IMR-90 (cell line): ENCODE data around the gene TENM4. TPM values are rescaled to one million over a fixed set of nuclear protein-coding genes. Genes with fewer than 3 reads are reported as not detected.

Experiments used
- ATAC-seq: fragments of 200-7000 bp; cut with Tn5 transposase; 2 replicates; pipeline ENCODE4 v1.9.1; 2020; ENCODE audit warnings: low read depth, mild to moderate bottlenecking, moderate library complexity
- BruUV-seq: library from RNA; stranded (reverse); fragments of 400-500 nt; replicated peaks from 2 replicates; lab custom pipeline; 2021; lab: Mats Ljungman, UMichigan
- CTCF ChIA-PET: fragments of 300-600 bp; formaldehyde crosslinking; extraction: SDS; loops from one replicate; lab custom pipeline; 2021; ENCODE audit warnings: antibody characterized with exemption; lab: Yijun Ruan, JAX
- POLR2A ChIA-PET: fragments of 300-600 bp; sonication (Branson Sonifier 250); formaldehyde crosslinking; loops from one replicate; lab custom pipeline; 2022; ENCODE audit warnings: antibody characterized with exemption; ENCODE audit not compliant: unreplicated experiment; lab: Charles Lee
- DNase-seq: peaks from one replicate; pipeline ENCODE4 v3.0.0; 2013
- H2AFZ ChIP-seq: replicated peaks from 2 replicates; pipeline ENCODE3; 2013; ENCODE audit warnings: low read length, mild to moderate bottlenecking; ENCODE audit not compliant: poor library complexity
- H2AK5ac ChIP-seq: 2 replicates; pipeline ENCODE4 v1.6.1; 2013; ENCODE audit warnings: low read depth, low read length, inconsistent platforms
- H2AK9ac ChIP-seq: replicated peaks from 2 replicates; pipeline ENCODE3; 2013; ENCODE audit warnings: mild to moderate bottlenecking, low read depth, low read length, moderate library complexity; ENCODE audit not compliant: poor library complexity
- H2BK120ac ChIP-seq: 2 replicates; pipeline ENCODE4 v1.6.1; 2013; ENCODE audit warnings: low read depth, low read length, inconsistent platforms
- H2BK15ac ChIP-seq: 3 replicates; pipeline ENCODE4 v1.6.1; 2013; ENCODE audit warnings: low read depth, low read length, inconsistent platforms
- H2BK20ac ChIP-seq: 2 replicates; pipeline ENCODE4 v1.6.1; 2013; ENCODE audit warnings: low read depth, mild to moderate bottlenecking, inconsistent platforms, low read length, moderate library complexity
- H2BK5ac ChIP-seq: 2 replicates; pipeline ENCODE4 v1.6.1; 2013; ENCODE audit warnings: mild to moderate bottlenecking, low read depth, low read length, inconsistent platforms; ENCODE audit not compliant: poor library complexity, severe bottlenecking
- H3K14ac ChIP-seq: replicated peaks from 2 replicates; pipeline ENCODE4 v1.6.1; 2013; ENCODE audit warnings: low read depth, low read length, inconsistent platforms
- H3K18ac ChIP-seq: 2 replicates; pipeline ENCODE4 v1.6.1; 2013; ENCODE audit warnings: low read depth, low read length, control low read depth
- H3K23ac ChIP-seq: 2 replicates; pipeline ENCODE4 v1.6.1; 2013; ENCODE audit warnings: low read depth, low read length, inconsistent platforms
- H3K27ac ChIP-seq: 2 replicates; pipeline ENCODE4 v1.5.1; 2013; ENCODE audit warnings: mild to moderate bottlenecking, control low read depth, low read length; ENCODE audit not compliant: insufficient read depth
- H3K27me3 ChIP-seq: 2 replicates; pipeline ENCODE4 v1.6.1; 2013; ENCODE audit warnings: low read length; ENCODE audit not compliant: control insufficient read depth, insufficient read depth
- H3K36me3 ChIP-seq: 2 replicates; pipeline ENCODE4 v1.6.1; 2013; ENCODE audit warnings: low read length, mixed read lengths; ENCODE audit not compliant: control insufficient read depth, insufficient read depth
- H3K4ac ChIP-seq: 2 replicates; pipeline ENCODE4 v1.6.1; 2013; ENCODE audit warnings: low read depth, low read length, inconsistent platforms
- H3K4me1 ChIP-seq: 2 replicates; pipeline ENCODE4 v1.6.1; 2013; ENCODE audit warnings: low read length, mixed read lengths; ENCODE audit not compliant: control insufficient read depth, insufficient read depth
- H3K4me2 ChIP-seq: 2 replicates; pipeline ENCODE4 v1.6.1; 2013; ENCODE audit warnings: low read depth, mild to moderate bottlenecking, control low read depth, low read length, moderate library complexity
- H3K4me3 ChIP-seq: 2 replicates; pipeline ENCODE4 v1.5.1; 2013; ENCODE audit warnings: low read depth, mild to moderate bottlenecking, control low read depth, low read length, moderate library complexity; ENCODE audit not compliant: insufficient read depth
- H3K56ac ChIP-seq: 2 replicates; pipeline ENCODE4 v1.6.1; 2013; ENCODE audit warnings: low read length, inconsistent platforms; ENCODE audit not compliant: insufficient read depth; ENCODE audit errors: extremely low read depth
- H3K79me1 ChIP-seq, 2 experiments: 2 replicates each; pipeline ENCODE4 v1.6.1; 2013; ENCODE audit warnings: low read length in 2 of 2, inconsistent platforms in 1 of 2, low read depth in 1 of 2
- H3K9ac ChIP-seq: 2 replicates; pipeline ENCODE4 v1.6.1; 2013; ENCODE audit warnings: low read depth, low read length, control low read depth
- H3K9me1 ChIP-seq: 2 replicates; pipeline ENCODE4 v1.6.1; 2013; ENCODE audit warnings: low read length, inconsistent platforms; ENCODE audit not compliant: insufficient read depth
- H3K9me3 ChIP-seq: 2 replicates; pipeline ENCODE4 v1.6.1; 2013; ENCODE audit warnings: low read length; ENCODE audit not compliant: control insufficient read depth, insufficient read depth
- H4K20me1 ChIP-seq: 2 replicates; pipeline ENCODE4 v1.6.1; 2013; ENCODE audit warnings: low read length, inconsistent platforms; ENCODE audit not compliant: insufficient read depth
- H4K5ac ChIP-seq: 2 replicates; pipeline ENCODE4 v1.6.1; 2013; ENCODE audit warnings: mild to moderate bottlenecking, low read depth, low read length, control low read depth
- H4K8ac ChIP-seq, 2 experiments: 2 replicates each; pipeline ENCODE4 v1.6.1; 2013; ENCODE audit warnings: low read depth in 2 of 2, low read length in 2 of 2, control low read depth in 1 of 2, inconsistent platforms in 1 of 2
- H4K91ac ChIP-seq: 2 replicates; pipeline ENCODE4 v1.6.1; 2013; ENCODE audit warnings: low read depth, low read length, inconsistent platforms; ENCODE audit not compliant: insufficient read depth
- BHLHE40 ChIP-seq: fragments of 150-350 bp; IDR thresholded peaks from 2 replicates; pipeline ENCODE4 v1.6.1; 2016; ENCODE audit warnings: mild to moderate bottlenecking, low read depth, low read length
- CHD1 ChIP-seq: IDR thresholded peaks from 2 replicates; pipeline ENCODE4 v1.6.1; 2012; ENCODE audit warnings: low read depth, low read length, improper control_type of control experiment
- MAZ ChIP-seq: IDR thresholded peaks from 2 replicates; pipeline ENCODE4 v1.6.1; 2012; ENCODE audit warnings: low read depth, mild to moderate bottlenecking, low read length, improper control_type of control experiment, moderate library complexity, borderline replicate concordance
- NFE2L2 ChIP-seq: fragments of 150-350 bp; IDR thresholded peaks from 2 replicates; pipeline ENCODE4 v1.6.1; 2016; ENCODE audit warnings: low read depth, mild to moderate bottlenecking, low read length
- POLR2A ChIP-seq: IDR thresholded peaks from 2 replicates; pipeline ENCODE4 v1.6.1; 2012; ENCODE audit warnings: mild to moderate bottlenecking, low read depth, low read length
- RFX5 ChIP-seq: IDR thresholded peaks from 2 replicates; pipeline ENCODE4 v1.8.0; 2012; ENCODE audit warnings: low read depth, mild to moderate bottlenecking, low read length, moderate library complexity
- WGBS, 2 experiments: methylation state at CpG; one replicate each; pipeline versions ENCODE4 v1.1.5 to v1.1.7; 2013; ENCODE audit warnings: missing lambda C conversion rate in 2 of 2; ENCODE audit not compliant: insufficient read length in 1 of 2; ENCODE audit errors: extremely low coverage in 2 of 2; 5-methylcytosine and 5-hydroxymethylcytosine counted together
- dilution Hi-C: fragments of 300-500 bp; cut with HindIII; formaldehyde crosslinking; loops from one replicate; pipeline ENCODE4 v1.14.3; 2018; ENCODE audit warnings: low sequenced_read_pairs; ENCODE audit not compliant: unreplicated experiment
- in situ Hi-C: fragments of 300-500 bp; cut with MboI; formaldehyde crosslinking; loops from 3 replicates; pipeline ENCODE4 v1.14.3; 2019; ENCODE audit warnings: low sequenced_read_pairs, inconsistent platforms, mixed read lengths
- intact Hi-C: fragments of 100-400 bp; cut with micrococcal nuclease; formaldehyde crosslinking; loops from 2 replicates; pipeline ENCODE4 v1.10.0; 2022
- polyA plus RNA-seq, 3 experiments: library from polyadenylated mRNA; depleted of rRNA; stranded (reverse); fragments of >200 nt; gene quantifications; 2 replicates each; pipeline ENCODE4 v1.2.3, GENCODE V29; 2012; ENCODE audit warnings: low replicate concordance in 1 of 3
- total RNA-seq: library from RNA; depleted of rRNA; stranded (reverse); fragments of >200 nt; gene quantifications from 2 replicates; pipeline ENCODE4 v1.2.3, GENCODE V29; 2012
- TF ChIP-seq, protein P1 (sequence below): fragments of 150-350 bp; IDR thresholded peaks from 2 replicates; pipeline ENCODE4 v1.6.1; 2017; ENCODE audit warnings: mild to moderate bottlenecking, antibody characterized with exemption, low read length, low read depth
- TF ChIP-seq, protein P2 (sequence below): fragments of 150-350 bp; IDR thresholded peaks from 2 replicates; pipeline ENCODE4 v1.6.1; 2016; ENCODE audit warnings: low read depth, mild to moderate bottlenecking, low read length, moderate library complexity, borderline replicate concordance

The TENM4 gene
- total and polyA plus RNA-seq, 2 of the 4 experiments (the other 2 are of a cell fraction), result 7.4 to 9.0 TPM

DNA sequence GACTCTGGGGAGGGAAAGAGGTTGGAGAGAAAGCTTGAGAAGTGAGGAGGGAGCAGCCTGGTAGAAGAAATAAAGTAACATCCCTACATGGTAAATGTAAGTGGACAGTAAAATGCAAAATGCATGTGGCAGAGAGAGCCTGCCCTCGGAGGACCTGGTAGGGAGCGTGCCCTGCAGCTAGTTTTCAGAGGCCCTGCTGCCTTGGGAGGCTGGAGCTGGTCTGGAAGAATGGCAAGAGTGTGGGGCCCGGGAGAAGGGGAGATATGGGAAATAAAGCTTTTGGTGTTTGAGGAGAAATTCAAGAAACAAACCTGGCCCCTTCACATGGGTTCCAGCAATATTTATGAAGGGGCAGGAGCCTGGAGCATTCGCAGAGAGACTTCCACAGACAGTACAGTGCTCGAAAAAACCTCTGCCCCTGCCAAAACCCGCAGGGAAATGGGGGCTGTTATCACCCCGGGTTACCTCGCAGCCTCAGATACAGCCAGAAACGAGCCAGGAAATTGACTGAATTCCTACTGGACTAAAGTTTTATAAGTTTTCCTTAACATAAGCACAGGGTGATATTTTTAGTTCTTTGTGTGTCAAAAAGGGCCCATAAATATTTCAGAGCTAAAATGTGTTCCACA, 363.0 kb downstream of the TENM4 start:
- no CpG with 5 or more reads among the region's 9 CpGs for WGBS, 2 experiments
- peak overlapping the region; percentile 40 for H3K14ac ChIP-seq
- TF ChIP-seq, protein P1, sequence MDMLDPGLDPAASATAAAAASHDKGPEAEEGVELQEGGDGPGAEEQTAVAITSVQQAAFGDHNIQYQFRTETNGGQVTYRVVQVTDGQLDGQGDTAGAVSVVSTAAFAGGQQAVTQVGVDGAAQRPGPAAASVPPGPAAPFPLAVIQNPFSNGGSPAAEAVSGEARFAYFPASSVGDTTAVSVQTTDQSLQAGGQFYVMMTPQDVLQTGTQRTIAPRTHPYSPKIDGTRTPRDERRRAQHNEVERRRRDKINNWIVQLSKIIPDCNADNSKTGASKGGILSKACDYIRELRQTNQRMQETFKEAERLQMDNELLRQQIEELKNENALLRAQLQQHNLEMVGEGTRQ, result no peak
- TF ChIP-seq RFX5 (no peak), POLR2A (no peak), BHLHE40 (no peak), MAZ (no peak), NFE2L2 (no peak), CHD1 (no peak)
- TF ChIP-seq, protein P2, sequence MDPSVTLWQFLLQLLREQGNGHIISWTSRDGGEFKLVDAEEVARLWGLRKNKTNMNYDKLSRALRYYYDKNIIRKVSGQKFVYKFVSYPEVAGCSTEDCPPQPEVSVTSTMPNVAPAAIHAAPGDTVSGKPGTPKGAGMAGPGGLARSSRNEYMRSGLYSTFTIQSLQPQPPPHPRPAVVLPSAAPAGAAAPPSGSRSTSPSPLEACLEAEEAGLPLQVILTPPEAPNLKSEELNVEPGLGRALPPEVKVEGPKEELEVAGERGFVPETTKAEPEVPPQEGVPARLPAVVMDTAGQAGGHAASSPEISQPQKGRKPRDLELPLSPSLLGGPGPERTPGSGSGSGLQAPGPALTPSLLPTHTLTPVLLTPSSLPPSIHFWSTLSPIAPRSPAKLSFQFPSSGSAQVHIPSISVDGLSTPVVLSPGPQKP, result no peak

More for the DNA sequence above, 363.0 kb downstream of the TENM4 start:
- CTCF ChIA-PET, result interaction anchor here (0.6 to 2.0 kb wide), 3 partner anchors 15 to 432 kb away, joined by 3 to 4 read pairs (median 4); no protein-coding TSS in a partner anchor
- H3K4ac ChIP-seq, result peak overlapping the region; percentile 33; the same call in 1 of the 2 replicates
- no peak overlapping the region for H2AK9ac ChIP-seq
- no peak overlapping the region for H2BK5ac ChIP-seq
- no peak overlapping the region for H3K23ac ChIP-seq
- peak overlapping the region; percentile 25; the same call in 1 of the 2 replicates for H2BK120ac ChIP-seq
- H3K27me3 ChIP-seq, result no peaks in the 10 kb centered on the region
- H3K9ac ChIP-seq, result peak overlapping the region; percentile 13; the same call in 1 of the 2 replicates
- peak overlapping the region; percentile 44; the same call in 1 of the 2 replicates for H4K5ac ChIP-seq
- no peaks in the 10 kb centered on the region for H3K9me3 ChIP-seq
- ATAC-seq (no peak), DNase-seq (no peak)
- H3K9me1 ChIP-seq, result peaks cover 6% of the 10 kb centered on the region
- no peaks in the 10 kb centered on the region for H4K20me1 ChIP-seq
- dilution Hi-C loops (no loop called here), intact Hi-C loops (no loop called here), in situ Hi-C loops (no loop called here)
- peak overlapping the region; percentile 53; the same call in 1 of the 2 replicates for H3K27ac ChIP-seq
- peak overlapping the region in 1 of 2 experiments; percentile 23; a peak in 1 of 4 replicates for H4K8ac ChIP-seq
- peak overlapping the region; percentile 33; the same call in 1 of the 3 replicates for H2BK15ac ChIP-seq
- no peak overlapping the region for H4K91ac ChIP-seq
- no peak overlapping the region; the same call in 1 of the 2 replicates for H2AK5ac ChIP-seq
- peak overlapping the region; percentile 24 for H2AFZ ChIP-seq
- no peaks in the 10 kb centered on the region for H3K79me1 ChIP-seq
- no peaks in the 10 kb centered on the region for H3K36me3 ChIP-seq
- H3K4me3 ChIP-seq, result no peak overlapping the region
- H3K4me2 ChIP-seq, result no peak overlapping the region
- peaks cover 12% of the 10 kb centered on the region for H3K4me1 ChIP-seq
- H2BK20ac ChIP-seq, result peak overlapping the region; percentile 20; the same call in 1 of the 2 replicates
- BruUV-seq, result no TSS peak
- POLR2A ChIA-PET, result no interaction called here
- no peak overlapping the region for H3K56ac ChIP-seq
- H3K18ac ChIP-seq, result peak overlapping the region; percentile 4; the same call in 1 of the 2 replicates
